ENCODE data around the gene OR1F1. TPM values are rescaled to one million over a fixed set of nuclear protein-coding genes. Genes with fewer than 3 reads are reported as not detected.

OR1F1 gene
- total RNA-seq, 1 experiment from 2014 or later, result 0.44 TPM

- CTCF ChIA-PET, result no interaction called here
- peaks cover 51% of the 10 kb centered on the region for H3K27me3 Mint-ChIP-seq (ENCODE audit: low read depth)
- POLR2A ChIA-PET, result no interaction called here
- no peak overlapping the region for H3K27ac Mint-ChIP-seq
- TF ChIP-seq ELF4 (CRISPR knock-in tag; IDR thresholded peaks at IDR 0.05; ENCODE audit: low read depth) (no peak), CREM (CRISPR knock-in tag; IDR thresholded peaks at IDR 0.05) (no peak), TEAD4 (CRISPR knock-in tag; IDR thresholded peaks at IDR 0.05) (no peak), E2F4 (CRISPR knock-in tag; IDR thresholded peaks at IDR 0.05; ENCODE audit: borderline replicate concordance, low read depth) (no peak), PRRX2 (CRISPR knock-in tag; IDR thresholded peaks at IDR 0.05) (no peak), NR1H2 (CRISPR knock-in tag; IDR thresholded peaks at IDR 0.05) (no peak), MXD4 (CRISPR knock-in tag; IDR thresholded peaks at IDR 0.05; ENCODE audit: borderline replicate concordance) (no peak), ZMAT4 (CRISPR knock-in tag; IDR thresholded peaks at IDR 0.05) (no peak), FOXK1 (CRISPR knock-in tag; IDR thresholded peaks at IDR 0.05) (no peak), GRHL2 (CRISPR knock-in tag; IDR thresholded peaks at IDR 0.05; ENCODE audit: insufficient replicate concordance, severe bottlenecking) (no peak), ZNF423 (CRISPR knock-in tag; IDR thresholded peaks at IDR 0.05) (no peak), USF2 (CRISPR knock-in tag; IDR thresholded peaks at IDR 0.05) (no peak), USF1 (CRISPR knock-in tag; IDR thresholded peaks at IDR 0.05) (no peak), STAT6 (CRISPR knock-in tag; conservative IDR thresholded peaks at IDR 0.05; ENCODE audit: low read depth) (no peak), ZNF121 (CRISPR knock-in tag; IDR thresholded peaks at IDR 0.05) (no peak), ERG (CRISPR knock-in tag; IDR thresholded peaks at IDR 0.05) (no peak)
- H3K4me1 Mint-ChIP-seq, result no peaks in the 10 kb centered on the region
- ATAC-seq (no peak), DNase-seq (ENCODE audit: low spot score) (no peak)
- H3K36me3 Mint-ChIP-seq, result peaks cover 11% of the 10 kb centered on the region
- peaks cover 66% of the 10 kb centered on the region for H3K9me3 Mint-ChIP-seq
- no peak overlapping the region for H3K4me3 Mint-ChIP-seq
Measured at GRCh38 chr16:3214904-3215600, 27.0 kb downstream of the OR1F1 start.

GRCh38 chr16:3215601-3216262 is 27.7 kb downstream of the OR1F1 start:
- Mint-ChIP-seq H3K27me3 (ENCODE audit: low read depth) (peaks cover 51% of the 10 kb centered on the region), H3K36me3 (peaks cover 11% of the 10 kb centered on the region), H3K4me1 (no peaks in the 10 kb centered on the region), H3K9me3 (peaks cover 60% of the 10 kb centered on the region), H3K27ac (no peak overlapping the region), H3K4me3 (no peak overlapping the region)
- CTCF ChIA-PET, result no interaction called here
- no peak for DNase-seq (ENCODE audit: low spot score)
- ATAC-seq, result no peak
- POLR2A ChIA-PET, result no interaction called here
- no peak for TF ChIP-seq NR1H2 (CRISPR knock-in tag; IDR thresholded peaks at IDR 0.05)
- TF ChIP-seq E2F4 (CRISPR knock-in tag; IDR thresholded peaks at IDR 0.05; ENCODE audit: borderline replicate concordance, low read depth), result no peak
- TF ChIP-seq SOX15 (CRISPR knock-in tag; IDR thresholded peaks at IDR 0.05), result no peak
- no peak for TF ChIP-seq SP1 (CRISPR knock-in tag; conservative IDR thresholded peaks at IDR 0.05)
- no peak for TF ChIP-seq NFYB (CRISPR knock-in tag; conservative IDR thresholded peaks at IDR 0.05; ENCODE audit: low read depth)
- no peak for TF ChIP-seq CREB1 (CRISPR knock-in tag; IDR thresholded peaks at IDR 0.05)
- TF ChIP-seq USF1 (CRISPR knock-in tag; IDR thresholded peaks at IDR 0.05), result no peak
- no peak for TF ChIP-seq GABPB1 (CRISPR knock-in tag; IDR thresholded peaks at IDR 0.05)
- no peak for TF ChIP-seq FOXK1 (CRISPR knock-in tag; IDR thresholded peaks at IDR 0.05)
- no peak for TF ChIP-seq RELA (CRISPR knock-in tag; IDR thresholded peaks at IDR 0.05; ENCODE audit: borderline replicate concordance)
- TF ChIP-seq PRRX2 (CRISPR knock-in tag; IDR thresholded peaks at IDR 0.05), result no peak
- TF ChIP-seq ZNF138 (CRISPR knock-in tag; conservative IDR thresholded peaks at IDR 0.05), result no peak
- TF ChIP-seq GRHL2 (CRISPR knock-in tag; IDR thresholded peaks at IDR 0.05; ENCODE audit: insufficient replicate concordance, severe bottlenecking), result no peak
- no peak for TF ChIP-seq ATF1 (CRISPR knock-in tag; IDR thresholded peaks at IDR 0.05)
- TF ChIP-seq OVOL2 (CRISPR knock-in tag; IDR thresholded peaks at IDR 0.05; ENCODE audit: borderline replicate concordance), result no peak

Measured in WTC11 (cell line).